GM13976 (cell line): ENCODE results near the gene FMO2.

Experiments used
- DNase-seq: peaks from one replicate; pipeline ENCODE4 v3.0.0; 2012; ENCODE audit warnings: low spot score
- CTCF ChIP-seq: IDR thresholded peaks from 2 replicates; pipeline ENCODE4 v1.5.1; 2012; ENCODE audit warnings: borderline replicate concordance, mild to moderate bottlenecking; ENCODE audit not compliant: insufficient read depth; ENCODE audit errors: extremely low read depth, missing control alignments, control extremely low read depth
- in situ Hi-C: fragments of 300-500 bp; cut with MboI; formaldehyde crosslinking; loops from one replicate; pipeline ENCODE4 v1.12.0; 2022; ENCODE audit warnings: low sequenced_read_pairs, mixed read lengths, inconsistent platforms; ENCODE audit not compliant: unreplicated experiment

Gene FMO2

GRCh38 chr1:171243878-171244277, 58.8 kb downstream of the FMO2 start:
- in situ Hi-C loops, result no loop called here
- no peak for TF ChIP-seq CTCF
- no peak for DNase-seq

- in situ Hi-C loops, result no loop called here
- peak; percentile 58 for TF ChIP-seq CTCF
- DNase-seq, result peak; percentile 52
These were observed 60.5 kb downstream of the FMO2 start for GRCh38 chr1:171245458-171246064.

DNA sequence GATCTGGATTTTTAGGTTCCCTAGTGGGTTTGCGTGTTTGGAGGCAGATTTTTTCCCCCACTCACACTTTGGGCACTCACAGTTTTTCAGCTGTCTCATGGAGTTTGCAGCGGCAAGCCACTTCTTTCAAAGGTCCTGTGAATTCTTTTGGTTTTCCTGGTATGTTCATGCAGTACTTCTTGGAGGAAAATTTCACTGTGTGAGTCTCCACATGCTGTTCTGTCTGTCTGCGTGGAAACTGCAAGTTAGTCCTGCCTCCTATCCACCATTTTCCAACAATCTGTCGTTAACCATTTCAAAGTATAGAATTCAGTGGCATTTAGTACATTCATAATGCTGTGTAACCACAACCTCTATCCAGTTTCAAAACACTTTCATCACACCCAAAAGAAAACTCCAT, 62.4 kb downstream of the FMO2 start:
- no peak for TF ChIP-seq CTCF
- in situ Hi-C loops, result no loop called here
- DNase-seq, result no peak

- no peak for TF ChIP-seq CTCF
- no peak for DNase-seq
- in situ Hi-C loops, result no loop called here
These were observed 63.2 kb downstream of the FMO2 start, which contains the start of gene FMO1 for GRCh38 chr1:171248302-171248701. Gene FMO1 (plus strand): TSS chr1:171248494. CDS start chr1:171258088, 9,594 bp downstream.

DNA sequence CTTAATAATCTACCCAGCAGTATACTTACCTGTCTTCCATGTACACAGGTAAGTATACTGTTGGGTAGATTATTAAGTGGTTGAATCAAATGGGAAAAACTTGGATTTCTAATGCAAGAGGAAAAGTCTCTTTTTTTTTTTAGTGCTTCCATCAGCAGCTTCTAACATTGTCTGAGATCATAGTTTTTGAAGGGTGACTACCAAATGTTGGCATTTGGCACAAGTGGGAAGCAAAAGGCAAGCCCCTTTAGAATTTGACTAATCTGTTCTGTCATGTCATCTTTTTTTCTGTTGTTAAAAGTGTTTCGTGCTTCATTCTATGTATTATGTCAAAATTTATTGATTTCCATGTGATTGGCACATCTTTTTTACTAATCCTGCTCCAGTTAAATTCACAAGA, 63.7 kb downstream of the FMO2 start:
- no peak for DNase-seq
- no peak for TF ChIP-seq CTCF
- in situ Hi-C loops, result no loop called here

DNA sequence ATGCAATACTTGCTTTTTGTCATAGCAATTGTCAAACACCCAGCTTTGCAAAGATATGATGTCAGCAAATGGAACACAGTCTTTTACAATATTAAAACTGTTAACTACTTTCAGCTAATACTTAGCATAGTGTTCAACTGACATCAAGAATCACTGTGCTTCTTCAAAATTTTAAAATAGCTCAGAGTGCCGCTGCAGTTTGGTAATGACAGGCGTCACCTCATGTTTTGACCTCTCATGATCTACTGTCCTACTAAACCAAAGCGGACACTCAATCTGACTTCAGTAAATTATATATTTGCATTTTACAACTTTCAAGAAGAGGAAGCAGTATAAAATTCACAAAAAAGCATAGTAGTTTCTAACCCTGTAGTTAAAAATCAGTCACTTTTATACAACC, 65.2 kb downstream of the FMO2 start:
- no peak for TF ChIP-seq CTCF
- DNase-seq, result no peak
- in situ Hi-C loops, result no loop called here
